Activated gamma-delta T cell (primary cell): Measurements from ENCODE around the gene ANKRD16.
"Not testable (repeated sequence)": the region's sequence is repeated elsewhere in the genome, so short reads cannot be mapped to it uniquely, and the experiment has no call there.

Experiments used
- DNase-seq: peaks from one replicate; lab custom pipeline; 2025; lab: John Stamatoyannopoulos, UW
- total RNA-seq, 2 donors: gene quantifications; one replicate each; lab custom pipeline; 2026; lab: John Stamatoyannopoulos, UW

Gene ANKRD16
- 4.8 to 6.3 reads per million in 2 donors for total RNA-seq

DNA sequence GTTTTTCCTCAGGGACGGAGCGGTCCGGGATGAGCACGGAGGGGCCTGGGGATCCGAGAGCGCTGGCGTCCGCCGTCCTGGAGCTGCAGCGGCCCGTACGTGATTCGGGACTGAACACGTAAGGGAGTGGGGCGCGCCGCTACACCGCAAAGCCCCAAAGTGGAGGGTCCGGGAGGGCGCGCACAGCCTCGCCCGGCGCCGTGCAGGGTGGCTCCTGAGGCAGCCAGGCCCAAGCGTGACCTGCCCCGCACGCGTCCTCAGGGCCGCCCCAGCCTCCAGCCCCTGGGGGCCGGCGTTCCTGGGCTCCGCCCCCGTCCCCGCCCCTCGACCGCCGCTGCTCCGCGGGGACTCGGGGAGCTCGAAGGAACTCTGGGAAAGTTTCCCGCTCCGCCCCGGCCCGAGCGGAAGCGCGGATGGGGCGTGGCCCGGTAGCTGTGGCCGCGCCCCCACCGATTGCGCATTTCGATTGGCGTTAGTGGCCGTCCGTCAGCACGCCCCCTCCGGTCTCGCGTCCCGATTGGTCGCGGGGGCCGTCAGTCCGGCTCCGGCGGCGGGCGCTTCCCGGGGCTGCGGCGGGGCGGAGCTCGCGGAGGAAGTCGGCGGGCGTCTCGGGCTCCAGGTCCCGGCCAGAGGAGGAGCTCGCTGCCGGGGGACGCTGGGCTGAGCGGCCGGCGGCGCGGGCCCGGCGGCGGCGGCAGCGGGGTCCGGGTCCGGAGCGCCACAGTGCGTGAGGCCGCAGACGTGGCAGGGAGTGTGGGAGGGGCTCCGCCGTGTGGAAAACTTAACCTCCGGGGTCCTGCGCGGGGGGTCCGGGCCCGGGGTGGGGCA, at the start of gene ANKRD16, which contains the start of gene FBH1:
Gene ANKRD16, minus strand, starts transcription at position 270 of the 828 bp plus-strand sequence. CDS start 539 bp downstream, outside the sequence.
Gene FBH1, plus strand, starts transcription at position 620 of the 828 bp plus-strand sequence. Its CDS starts 103 bp downstream, at position 723.
- peak; percentile 97 for DNase-seq

GRCh38 chr10:5938291-5938690, 48.6 kb upstream of the ANKRD16 start:
- no peak for DNase-seq

DNA sequence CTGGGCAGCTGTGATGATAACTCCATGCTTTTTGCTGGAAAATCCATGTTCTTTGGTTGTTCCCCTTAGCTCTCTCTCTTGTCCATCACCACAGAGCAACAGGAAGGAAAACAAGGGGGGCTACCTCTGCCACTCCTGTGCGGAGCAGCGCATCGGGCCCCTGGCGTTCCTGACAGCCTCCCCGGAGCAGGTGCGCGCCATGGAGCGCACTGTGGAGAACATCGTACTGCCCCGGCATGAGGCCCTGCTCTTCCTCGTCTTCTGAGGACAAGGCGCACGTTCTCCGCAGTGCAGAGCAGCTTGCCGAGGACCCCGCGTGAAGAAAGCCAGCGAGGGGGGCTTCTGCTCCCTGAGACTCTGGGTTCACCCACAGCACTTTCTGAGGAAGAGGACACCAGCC, 47.3 kb upstream of the ANKRD16 start:
- no peak for DNase-seq

DNA sequence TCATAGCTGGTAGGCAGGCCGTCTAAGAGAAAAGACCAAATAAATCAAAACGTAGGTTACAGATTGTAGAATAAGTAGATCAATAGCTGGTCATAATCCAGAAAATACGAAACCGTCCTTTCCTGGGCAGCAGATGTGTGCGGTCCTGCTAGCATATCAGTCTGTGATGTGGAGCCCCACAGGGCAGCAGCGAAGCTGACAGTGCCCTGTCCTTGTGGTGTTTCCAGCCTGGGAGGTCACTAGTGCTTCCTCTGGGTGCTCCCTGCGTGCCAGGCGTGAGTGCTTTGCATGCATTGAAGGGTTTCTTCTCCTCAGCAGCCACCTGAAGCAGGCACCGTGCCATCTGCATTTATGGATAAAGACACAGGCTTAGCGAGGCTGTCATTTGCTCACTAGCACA, 45.9 kb upstream of the ANKRD16 start:
- DNase-seq = no peak

- DNase-seq = no peak
Measured at GRCh38 chr10:5933909-5934546, 44.3 kb upstream of the ANKRD16 start.

- DNase-seq = no peak
Measured at GRCh38 chr10:5932345-5932744, 42.7 kb upstream of the ANKRD16 start.

DNA sequence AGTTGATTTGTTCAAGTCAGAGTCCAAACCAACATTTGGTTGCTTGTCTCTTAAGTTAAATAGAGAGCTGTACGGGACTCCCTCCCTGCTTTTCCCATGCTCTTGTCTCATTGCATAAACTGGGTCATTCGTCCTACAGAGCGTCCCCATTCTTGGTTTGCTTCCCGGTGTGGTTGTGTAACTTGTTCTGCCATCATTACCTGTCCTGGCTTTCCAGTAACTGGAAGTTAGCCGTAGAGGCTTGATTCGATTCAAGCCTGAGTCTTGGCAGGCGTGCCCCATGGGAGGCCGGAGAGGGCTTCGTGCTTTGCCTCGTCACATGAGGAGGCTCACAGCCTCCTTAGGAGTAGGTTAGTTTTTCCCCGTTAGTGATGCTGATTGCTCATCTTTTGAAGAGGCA, 40.6 kb upstream of the ANKRD16 start:
- no peak for DNase-seq

GRCh38 chr10:5929442-5929841, 39.7 kb upstream of the ANKRD16 start:
- no peak for DNase-seq

- no peak for DNase-seq
Measured at GRCh38 chr10:5927306-5927705, 37.6 kb upstream of the ANKRD16 start.

GRCh38 chr10:5924889-5925288, 35.2 kb upstream of the ANKRD16 start:
- no peak for DNase-seq

DNA sequence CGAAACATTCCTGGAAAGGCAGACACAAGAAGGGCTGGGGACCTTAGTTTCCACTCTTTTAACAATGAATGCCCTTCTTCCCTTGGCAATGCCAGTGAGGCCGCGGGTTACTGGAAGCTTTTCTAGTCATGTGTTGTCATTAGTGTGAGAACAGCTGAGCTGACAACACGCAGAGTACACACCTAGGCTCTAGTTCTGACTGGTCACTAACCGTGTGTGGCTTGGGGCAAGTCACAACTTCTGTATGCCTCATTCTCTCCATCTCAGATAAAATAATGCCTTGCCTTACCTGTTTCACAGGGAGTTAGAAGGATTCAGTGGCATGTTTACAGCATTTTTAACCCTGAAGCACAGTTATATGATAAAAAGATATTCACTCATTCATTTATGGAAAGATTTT, 32.1 kb upstream of the ANKRD16 start:
- no peak for DNase-seq

DNA sequence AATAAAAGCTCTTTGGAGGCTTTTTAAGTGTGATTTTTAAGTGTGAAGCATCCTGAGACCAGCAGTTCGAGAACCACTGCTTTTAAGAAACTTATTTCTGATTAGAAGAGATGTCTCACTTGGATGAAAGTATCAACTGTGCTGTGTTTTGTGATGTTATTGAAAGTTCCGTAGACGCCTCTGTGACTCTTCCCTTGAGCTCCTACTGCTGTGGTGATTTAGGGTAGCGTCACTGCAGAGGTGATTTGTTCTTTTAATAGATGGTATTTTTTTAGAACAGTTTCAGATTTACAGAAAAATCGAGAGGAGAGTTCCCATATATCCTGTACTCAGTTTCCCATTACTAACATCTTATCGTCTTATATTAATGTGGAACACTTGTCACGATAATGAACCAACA, 29.9 kb upstream of the ANKRD16 start:
- DNase-seq = no peak

GRCh38 chr10:5918763-5919162, 29.1 kb upstream of the ANKRD16 start:
- DNase-seq = no peak

GRCh38 chr10:5917305-5917704, 27.6 kb upstream of the ANKRD16 start:
- no peak for DNase-seq

GRCh38 chr10:5915451-5915850, 25.8 kb upstream of the ANKRD16 start:
- DNase-seq = no peak

GRCh38 chr10:5913736-5914135, 24.0 kb upstream of the ANKRD16 start:
- DNase-seq = no peak

DNA sequence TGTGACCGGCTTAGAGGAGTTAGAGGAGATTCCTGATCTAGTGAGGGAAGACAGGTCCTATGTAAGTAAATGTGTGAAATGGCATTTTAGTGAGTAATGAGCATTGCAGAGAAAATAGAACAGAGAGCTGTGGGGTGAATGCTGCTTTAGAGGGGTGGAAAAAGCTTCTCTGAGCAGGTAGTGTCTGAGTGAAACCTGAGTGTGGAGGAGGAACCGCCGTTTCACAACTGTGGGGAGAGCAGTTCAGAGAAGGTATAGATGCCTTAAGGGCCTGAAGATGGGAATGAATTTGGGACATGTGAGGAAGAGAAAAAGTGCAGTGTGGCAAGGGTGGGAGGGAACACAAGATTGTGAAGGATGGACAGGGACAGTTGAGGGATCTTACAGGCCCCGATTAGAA, 22.0 kb upstream of the ANKRD16 start:
- DNase-seq = no peak

DNA sequence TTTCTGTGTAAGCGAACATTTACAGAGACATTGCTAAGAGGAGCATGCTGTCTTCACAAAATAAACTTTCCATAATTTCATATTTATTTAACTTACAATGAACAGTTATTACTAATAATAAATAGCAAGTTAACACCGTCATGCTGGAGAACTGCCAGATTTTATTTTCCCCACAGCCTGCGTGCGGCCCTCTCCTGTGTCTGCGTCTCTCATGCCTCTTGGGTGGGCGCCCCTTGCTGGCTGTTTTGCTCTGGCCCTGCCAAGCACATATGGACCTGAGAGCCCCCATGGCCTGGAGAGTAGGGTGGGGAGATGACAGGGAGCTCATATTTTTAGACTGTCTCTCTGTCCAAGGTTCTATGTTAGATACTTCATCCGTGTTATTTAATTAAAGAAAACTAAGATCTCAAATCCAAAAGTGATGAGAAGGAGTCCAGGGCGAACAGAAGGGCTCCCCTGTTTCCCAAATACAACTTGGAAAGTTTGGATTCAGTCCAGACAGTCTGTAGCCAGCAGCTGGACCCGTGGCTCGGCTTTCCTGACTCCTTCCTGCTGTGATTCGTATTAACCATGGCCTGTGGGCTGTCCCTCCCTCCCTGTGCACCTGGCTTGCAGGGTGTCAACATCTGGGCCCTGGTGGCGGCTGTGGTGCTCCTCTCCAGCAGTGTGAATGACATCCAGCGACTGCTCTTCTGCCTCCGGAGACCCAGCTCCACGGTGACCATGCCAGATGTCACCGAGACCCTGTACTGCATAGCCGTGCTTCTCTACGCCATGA, 20.8 kb upstream of the ANKRD16 start:
- no peak for DNase-seq

DNA sequence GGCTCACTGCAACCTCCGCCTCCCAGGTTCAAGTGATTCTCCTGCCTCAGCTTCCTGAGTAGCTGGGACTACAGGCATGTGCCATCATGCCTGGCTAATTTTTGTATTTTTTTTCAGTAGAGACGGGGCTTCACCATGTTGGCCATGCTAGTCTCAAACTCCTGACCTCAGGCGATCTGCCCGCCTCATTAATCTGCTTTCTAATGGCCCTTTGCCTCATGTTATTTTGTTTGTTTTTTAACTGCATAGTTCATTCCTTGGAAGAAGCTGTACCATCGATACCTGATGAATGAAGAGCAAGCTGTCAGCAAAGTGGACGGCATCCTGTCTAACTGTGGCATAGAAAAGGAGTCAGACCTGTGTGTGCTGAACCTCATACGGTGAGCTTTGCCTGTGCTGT, 19.0 kb upstream of the ANKRD16 start:
- DNase-seq = not testable (repeated sequence)

DNA sequence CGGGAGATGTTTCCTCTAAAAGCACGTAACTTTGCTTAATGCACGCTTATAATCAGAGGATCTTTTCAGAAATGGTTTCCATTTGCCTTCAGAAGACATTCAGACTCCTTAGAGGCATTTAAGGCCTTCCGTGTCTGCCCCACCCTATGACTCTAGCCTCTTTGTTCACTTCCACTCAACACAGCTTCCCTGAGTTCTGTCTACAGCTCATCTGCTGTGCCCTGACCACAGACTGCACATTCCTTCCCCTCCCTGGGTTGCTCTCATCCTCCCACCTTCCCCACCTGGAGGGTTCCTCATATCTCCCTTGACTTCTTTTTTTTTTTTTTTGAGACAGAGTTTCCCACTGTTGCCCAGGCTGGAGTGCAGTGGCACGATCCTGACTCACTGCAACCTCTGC, 17.0 kb upstream of the ANKRD16 start:
- no peak for DNase-seq

DNA sequence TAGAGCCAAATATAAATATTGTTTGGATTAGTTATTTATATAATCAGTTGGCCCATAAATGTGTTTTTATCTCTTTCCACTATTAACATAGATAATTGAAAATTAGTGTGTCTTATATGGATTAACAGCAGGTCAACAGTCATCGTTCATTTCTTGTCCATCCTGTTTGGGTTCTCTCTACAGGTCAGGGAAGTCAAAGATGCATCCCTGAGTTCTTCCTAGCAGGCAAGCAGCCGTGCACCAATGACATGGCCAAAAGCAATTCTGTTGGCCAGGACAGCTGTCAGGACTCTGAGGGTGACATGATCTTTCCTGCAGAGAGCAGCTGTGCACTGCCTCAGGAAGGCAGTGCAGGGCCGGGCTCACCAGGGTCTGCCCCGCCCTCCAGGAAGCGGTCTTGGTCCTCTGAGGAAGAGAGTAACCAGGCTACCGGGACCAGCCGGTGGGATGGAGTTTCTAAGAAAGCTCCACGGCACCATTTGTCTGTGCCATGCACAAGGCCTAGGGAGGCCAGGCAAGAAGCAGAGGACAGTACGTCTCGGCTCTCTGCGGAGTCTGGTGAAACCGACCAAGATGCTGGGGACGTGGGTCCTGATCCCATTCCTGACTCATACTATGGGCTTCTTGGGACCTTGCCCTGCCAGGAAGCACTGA, 16.3 kb upstream of the ANKRD16 start:
- no peak for DNase-seq

- DNase-seq = no peak
Measured at GRCh38 chr10:5904227-5904626, 14.5 kb upstream of the ANKRD16 start.
